OCI-LY1 (cell line): ENCODE results near the gene LGALS3.

Experiments
- H2AFZ ChIP-seq: fragments of 200-600 bp; sonication (generic), shearing (Covaris generic); 2 replicates; pipeline ENCODE4 v1.6.0; 2014; ENCODE audit warnings: antibody characterized with exemption, mild to moderate bottlenecking, low read length
- H3F3A ChIP-seq: fragments of 200-600 bp; sonication (generic), shearing (Covaris generic); 2 replicates; pipeline ENCODE4 v1.6.0; 2014; ENCODE audit warnings: mild to moderate bottlenecking, antibody characterized with exemption, low read length, moderate library complexity; ENCODE audit not compliant: insufficient read depth
- H3K27ac ChIP-seq: fragments of 200-600 bp; sonication (generic); 2 replicates; pipeline ENCODE4 v1.5.1; 2014; ENCODE audit warnings: low read length, mixed run types, mild to moderate bottlenecking, low read depth; ENCODE audit not compliant: poor library complexity, severe bottlenecking
- H3K27me3 ChIP-seq: fragments of 200-600 bp; sonication (generic); 2 replicates; pipeline ENCODE4 v1.6.0; 2014; ENCODE audit warnings: antibody characterized with exemption, mild to moderate bottlenecking, low read length, moderate library complexity; ENCODE audit not compliant: insufficient read depth
- H3K36me3 ChIP-seq: fragments of 200-600 bp; sonication (generic); 2 replicates; pipeline ENCODE4 v1.6.1; 2014; ENCODE audit warnings: mild to moderate bottlenecking, antibody characterized with exemption, low read length, moderate library complexity, mixed read lengths; ENCODE audit not compliant: insufficient read depth
- H3K4me1 ChIP-seq: fragments of 200-600 bp; sonication (generic); 2 replicates; pipeline ENCODE4 v1.5.1; 2014; ENCODE audit warnings: mild to moderate bottlenecking, low read length, moderate library complexity; ENCODE audit not compliant: insufficient read depth, severe bottlenecking
- H3K4me2 ChIP-seq: fragments of 200-600 bp; sonication (generic), shearing (Covaris generic); 2 replicates; pipeline ENCODE4 v1.6.1; 2014; ENCODE audit warnings: low read length
- H3K4me3 ChIP-seq: fragments of 200-600 bp; sonication (generic); 2 replicates; pipeline ENCODE4 v1.5.1; 2014; ENCODE audit warnings: low read length, low read depth, mild to moderate bottlenecking, mixed read lengths; ENCODE audit not compliant: poor library complexity, severe bottlenecking
- H3K79me2 ChIP-seq: fragments of 200-600 bp; shearing (Covaris generic); 2 replicates; pipeline ENCODE4 v1.6.1; 2016; ENCODE audit warnings: mixed run types, low read length, mixed read lengths; ENCODE audit not compliant: insufficient read depth
- H3K9ac ChIP-seq: fragments of 200-600 bp; sonication (generic), shearing (Covaris generic); 2 replicates; pipeline ENCODE4 v1.6.1; 2014; ENCODE audit warnings: mild to moderate bottlenecking, low read length, mixed read lengths
- H3K9me2 ChIP-seq: fragments of 200-600 bp; sonication (generic), shearing (Covaris generic); 2 replicates; pipeline ENCODE4 v1.6.1; 2014; ENCODE audit warnings: low read depth, mild to moderate bottlenecking, low read length, mixed read lengths
- H3K9me3 ChIP-seq: fragments of 200-600 bp; shearing (Covaris generic); 2 replicates; pipeline ENCODE4 v1.6.1; 2014; ENCODE audit warnings: low read length, mixed read lengths
- H4K20me1 ChIP-seq: fragments of 200-600 bp; sonication (generic), shearing (Covaris generic); 2 replicates; pipeline ENCODE4 v1.6.0; 2016; ENCODE audit warnings: mild to moderate bottlenecking, low read length; ENCODE audit not compliant: insufficient read depth
- CTCF ChIP-seq: fragments of 200-600 bp; sonication (generic), shearing (Covaris generic); IDR thresholded peaks from 2 replicates; pipeline ENCODE4 v1.5.1; 2017; ENCODE audit warnings: mild to moderate bottlenecking, antibody characterized with exemption, low read length, moderate library complexity, mixed read lengths
- EZH2 ChIP-seq: fragments of 200-600 bp; sonication (generic), shearing (Covaris generic); IDR thresholded peaks from 2 replicates; pipeline ENCODE4 v1.8.0; 2017; ENCODE audit warnings: borderline replicate concordance, mixed run types, mild to moderate bottlenecking, antibody characterized with exemption, low read length, moderate library complexity, mixed read lengths

The LGALS3 gene

GRCh38 chr14:55136241-55136640 is 7.2 kb downstream of the LGALS3 start:
- TF ChIP-seq CTCF (no peak), EZH2 (no peak)
- Histone ChIP-seq H3K9ac (no peak overlapping the region), H3K4me2 (no peak overlapping the region), H3K9me2 (no peaks in the 10 kb centered on the region), H4K20me1 (no peaks in the 10 kb centered on the region), H3K9me3 (no peaks in the 10 kb centered on the region), H2AFZ (no peak overlapping the region), H3F3A (no peaks in the 10 kb centered on the region), H3K27me3 (no peaks in the 10 kb centered on the region), H3K27ac (no peak overlapping the region), H3K4me1 (no peaks in the 10 kb centered on the region), H3K79me2 (no peaks in the 10 kb centered on the region), H3K4me3 (no peak overlapping the region), H3K36me3 (no peaks in the 10 kb centered on the region)

- Histone ChIP-seq H3F3A (no peaks in the 10 kb centered on the region), H2AFZ (no peak overlapping the region), H3K36me3 (no peaks in the 10 kb centered on the region), H4K20me1 (no peaks in the 10 kb centered on the region), H3K4me1 (no peaks in the 10 kb centered on the region), H3K27ac (no peak overlapping the region), H3K4me3 (no peak overlapping the region), H3K27me3 (no peaks in the 10 kb centered on the region), H3K9me2 (no peaks in the 10 kb centered on the region), H3K9ac (no peak overlapping the region), H3K9me3 (no peaks in the 10 kb centered on the region), H3K79me2 (no peaks in the 10 kb centered on the region), H3K4me2 (no peak overlapping the region)
- no peak for TF ChIP-seq EZH2
- TF ChIP-seq CTCF, result no peak
These were observed 8.1 kb downstream of the LGALS3 start for GRCh38 chr14:55136885-55137786.

GRCh38 chr14:55138091-55138490 is 9.0 kb downstream of the LGALS3 start:
- Histone ChIP-seq H3F3A (no peaks in the 10 kb centered on the region), H3K27ac (no peak overlapping the region), H2AFZ (no peak overlapping the region), H4K20me1 (no peaks in the 10 kb centered on the region), H3K36me3 (no peaks in the 10 kb centered on the region), H3K9ac (no peak overlapping the region), H3K27me3 (no peaks in the 10 kb centered on the region), H3K4me2 (no peak overlapping the region), H3K4me1 (no peaks in the 10 kb centered on the region), H3K4me3 (no peak overlapping the region), H3K9me2 (no peaks in the 10 kb centered on the region), H3K9me3 (no peaks in the 10 kb centered on the region), H3K79me2 (no peaks in the 10 kb centered on the region)
- peak; percentile 24; the same call in 1 of the 2 replicates for TF ChIP-seq CTCF
- TF ChIP-seq EZH2, result no peak
